GM13977 (cell line): ENCODE measurements around the gene LAPTM5.
"Not testable (repeated sequence)": the region's sequence is repeated elsewhere in the genome, so short reads cannot be mapped to it uniquely, and the experiment has no call there.

Source experiments
- DNase-seq: peaks from one replicate; pipeline ENCODE4 v3.0.0; 2012; ENCODE audit warnings: low spot score
- CTCF ChIP-seq: IDR thresholded peaks from 2 replicates; pipeline ENCODE4 v1.5.1; 2012; ENCODE audit warnings: mild to moderate bottlenecking, control low read depth; ENCODE audit not compliant: insufficient read depth; ENCODE audit errors: extremely low read depth, missing control alignments
- in situ Hi-C: fragments of 300-500 bp; cut with MboI; formaldehyde crosslinking; loops from one replicate; pipeline ENCODE4 v1.12.0; 2022; ENCODE audit warnings: low sequenced_read_pairs, low pct_unique_long_range_greater_than_20kb, mixed read lengths, inconsistent platforms; ENCODE audit not compliant: unreplicated experiment

Gene LAPTM5

DNA sequence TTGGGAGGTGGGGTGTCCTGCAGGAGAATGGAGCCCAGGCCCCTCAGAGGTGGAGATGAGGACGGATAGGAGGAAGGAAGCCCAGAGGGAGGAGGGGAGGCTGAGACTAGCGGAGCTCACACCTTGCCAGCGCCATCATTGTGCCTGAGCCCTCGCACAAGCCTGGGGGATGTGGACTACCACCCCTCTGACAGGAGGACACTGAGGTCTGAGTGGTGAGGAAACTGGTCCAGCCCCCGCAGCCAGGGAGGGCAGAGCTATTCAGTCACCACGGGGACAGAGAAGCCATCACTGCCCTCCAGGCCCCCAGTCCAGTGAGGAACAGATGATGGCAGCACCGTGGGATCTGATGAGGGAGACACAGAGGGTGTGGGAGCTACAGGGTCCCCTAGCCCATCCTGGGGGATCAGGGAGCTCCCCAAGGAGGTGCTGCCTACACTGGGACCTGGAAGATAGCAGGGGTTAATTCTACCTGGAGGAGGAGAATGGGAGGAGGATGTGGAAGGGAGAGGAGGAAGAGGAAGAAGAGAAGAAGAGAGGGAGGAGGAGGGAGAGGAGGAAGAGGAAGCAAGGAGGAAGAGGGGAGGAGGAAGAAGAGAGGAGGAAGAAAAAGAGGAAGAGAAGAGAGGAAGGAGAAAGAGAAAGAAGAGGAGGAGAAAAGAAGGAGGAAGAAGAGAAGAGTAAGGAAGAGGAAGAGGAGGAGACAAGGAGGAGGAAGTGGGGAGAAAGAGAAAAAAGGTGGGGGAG is 65.2 kb downstream of the LAPTM5 start:
- no peak for TF ChIP-seq CTCF
- in situ Hi-C loops = no loop called here

DNA sequence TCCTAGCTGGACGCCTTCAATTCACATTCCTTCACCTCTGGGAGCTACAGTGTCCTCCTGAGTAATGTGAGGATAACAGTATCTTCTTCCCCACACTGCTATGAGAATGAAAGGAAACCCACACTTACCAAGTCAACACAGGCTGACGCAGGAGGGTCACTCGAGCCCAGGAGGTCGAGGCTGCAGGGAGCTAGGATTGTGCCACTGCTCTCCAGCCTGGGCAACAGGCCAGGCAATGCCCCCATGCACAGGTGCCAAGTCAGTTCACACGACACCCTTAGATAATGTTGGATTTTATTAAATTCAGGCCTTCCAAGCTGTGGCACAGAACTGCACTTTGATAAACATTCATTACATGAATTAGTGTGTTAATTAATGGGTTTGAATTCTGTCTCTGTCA is 66.1 kb downstream of the LAPTM5 start:
- in situ Hi-C loops = no loop called here
- no peak for DNase-seq
- TF ChIP-seq CTCF = no peak

More for the DNA sequence above, 65.2 kb downstream of the LAPTM5 start:
- DNase-seq = no peak

DNA sequence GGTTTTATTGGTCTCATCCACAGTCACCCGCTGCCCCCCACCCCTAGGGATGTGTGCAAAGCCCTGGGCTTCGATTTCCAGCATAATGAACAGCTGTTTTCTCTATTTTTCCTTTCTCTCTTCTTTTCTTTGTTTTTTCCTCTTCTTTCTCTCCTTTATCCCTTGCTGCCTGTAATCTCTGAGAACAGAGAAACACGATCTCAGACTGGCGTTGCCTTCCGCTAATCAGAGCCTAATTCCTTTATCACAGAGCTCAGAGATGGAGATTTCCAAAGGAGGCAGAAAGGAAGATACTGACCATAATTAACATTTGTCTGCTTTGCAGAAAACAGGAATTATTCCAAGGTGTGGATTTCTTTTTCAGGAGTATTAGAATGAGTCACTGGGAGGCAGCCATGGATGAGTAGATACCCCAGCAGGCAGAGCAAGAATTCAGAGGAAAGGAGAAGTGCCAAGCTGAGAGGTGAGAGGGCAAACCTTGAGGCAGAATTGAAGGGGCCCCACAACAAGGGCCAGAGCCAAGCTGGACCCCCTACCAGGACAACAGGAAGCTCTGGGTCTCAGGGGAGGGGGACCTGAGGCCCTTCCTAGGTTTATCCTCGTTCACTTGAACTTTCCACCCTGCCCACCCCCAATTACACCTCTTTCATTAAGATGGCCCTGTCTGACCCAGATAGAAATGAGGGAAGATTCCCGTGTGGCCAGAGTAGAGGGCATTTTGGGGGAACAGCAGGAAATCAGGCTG is 67.5 kb downstream of the LAPTM5 start:
- in situ Hi-C loops = no loop called here
- TF ChIP-seq CTCF = no peak
- no peak for DNase-seq

DNA sequence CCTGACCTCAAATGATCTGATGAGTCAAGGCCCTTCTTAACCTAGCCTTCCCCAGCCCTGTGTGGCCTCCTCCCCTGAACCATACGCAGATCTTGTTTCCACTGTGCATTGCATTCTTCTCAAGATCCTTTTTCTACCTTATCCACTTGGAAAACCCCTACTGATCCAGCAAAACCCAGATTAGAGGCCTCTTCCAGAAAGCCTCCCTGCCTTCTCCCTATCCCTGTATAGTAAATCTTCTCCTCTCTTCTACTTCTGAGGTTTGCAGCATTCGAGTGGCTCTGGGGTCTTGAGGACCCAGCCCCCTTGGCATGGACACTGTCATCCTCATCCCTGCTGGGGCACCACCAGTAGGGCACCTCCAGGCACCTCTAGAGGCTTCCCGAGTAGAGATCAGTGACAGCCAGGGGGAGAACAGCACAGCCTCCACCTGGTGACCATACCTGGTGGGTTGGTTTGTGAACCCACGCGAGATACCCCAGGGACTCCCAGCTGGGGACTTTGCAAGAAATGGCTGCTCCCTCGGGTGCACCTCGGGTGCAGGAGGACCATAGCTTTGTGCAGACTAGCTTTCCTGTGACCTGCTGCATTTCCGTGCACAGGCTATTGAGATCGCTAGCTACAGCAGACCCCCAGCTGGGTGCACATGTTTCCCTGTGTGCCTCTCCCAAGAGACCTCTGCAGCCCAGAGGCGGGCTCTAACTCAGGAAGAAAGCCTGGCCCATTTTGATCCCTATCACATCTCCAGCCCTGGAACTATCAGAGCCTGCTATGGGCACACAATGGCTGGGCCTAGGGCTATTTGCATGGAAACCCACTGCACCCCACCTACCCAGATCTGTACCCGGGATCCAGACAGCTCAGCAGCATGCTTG is 68.4 kb downstream of the LAPTM5 start:
- TF ChIP-seq CTCF = no peak
- DNase-seq = no peak
- in situ Hi-C loops = no loop called here

DNA sequence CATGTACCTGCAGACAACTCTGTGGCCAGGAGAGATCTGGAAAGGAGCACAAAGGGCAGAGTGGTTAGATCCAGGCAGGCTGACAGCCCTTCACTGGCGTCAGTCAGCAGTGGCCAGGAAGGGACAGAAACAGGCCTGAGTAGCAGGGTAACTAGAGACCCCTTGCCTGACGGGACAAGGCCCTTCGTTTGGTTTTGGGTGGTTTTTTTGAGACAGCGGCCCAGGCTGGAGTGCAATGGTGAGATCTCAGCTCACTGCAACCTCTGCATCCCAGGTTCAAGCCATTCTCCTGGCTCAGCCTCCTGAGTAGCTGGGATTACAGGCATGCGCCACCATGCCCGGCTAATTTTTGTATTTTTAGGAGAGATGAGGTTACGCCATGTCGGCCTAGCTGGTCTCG is 69.1 kb downstream of the LAPTM5 start:
- DNase-seq, in situ Hi-C loops: not testable (repeated sequence)

- no peak for TF ChIP-seq CTCF
- in situ Hi-C loops = no loop called here
- DNase-seq = no peak
These were observed 69.7 kb downstream of the LAPTM5 start for GRCh38 chr1:30687886-30688285.
